DMS153 treated with DMSO at 0.1 percent for 48 hours (cell line): ENCODE results near the gene RSPH1.
"Not testable (repeated sequence)": the region's sequence is repeated elsewhere in the genome, so short reads cannot be mapped to it uniquely, and the experiment has no call there.

Experiments
- DNase-seq: peaks from one replicate; lab custom pipeline; 2025; ENCODE audit not compliant: unreplicated experiment; lab: John Stamatoyannopoulos, UW

Gene RSPH1

GRCh38 chr21:42489991-42490390, 6.0 kb downstream of the RSPH1 start:
- DNase-seq = no peak

GRCh38 chr21:42489006-42489563, 6.9 kb downstream of the RSPH1 start:
- no peak for DNase-seq

- DNase-seq = no peak
Observed at GRCh38 chr21:42486531-42486930, 9.5 kb downstream of the RSPH1 start.

DNA sequence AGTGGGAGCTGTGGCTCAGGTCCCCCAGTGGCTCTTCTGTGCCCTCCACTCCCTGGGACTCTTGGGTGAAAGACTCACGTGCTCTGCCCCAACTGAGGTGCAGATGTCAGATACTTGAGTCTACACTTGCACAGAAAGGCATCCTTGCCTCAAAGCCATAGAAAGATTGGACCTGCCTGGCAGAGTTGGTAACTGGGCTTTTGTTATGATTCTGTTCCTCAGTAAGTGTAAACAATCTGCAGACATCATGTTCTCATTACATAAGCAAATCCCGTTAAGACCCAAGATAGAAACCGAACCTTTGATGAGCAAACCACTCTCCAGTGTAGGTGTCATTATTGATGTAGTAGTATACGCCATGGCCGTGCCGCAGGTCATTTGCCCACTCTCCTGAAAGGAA, 10.0 kb downstream of the RSPH1 start:
- no peak for DNase-seq

DNA sequence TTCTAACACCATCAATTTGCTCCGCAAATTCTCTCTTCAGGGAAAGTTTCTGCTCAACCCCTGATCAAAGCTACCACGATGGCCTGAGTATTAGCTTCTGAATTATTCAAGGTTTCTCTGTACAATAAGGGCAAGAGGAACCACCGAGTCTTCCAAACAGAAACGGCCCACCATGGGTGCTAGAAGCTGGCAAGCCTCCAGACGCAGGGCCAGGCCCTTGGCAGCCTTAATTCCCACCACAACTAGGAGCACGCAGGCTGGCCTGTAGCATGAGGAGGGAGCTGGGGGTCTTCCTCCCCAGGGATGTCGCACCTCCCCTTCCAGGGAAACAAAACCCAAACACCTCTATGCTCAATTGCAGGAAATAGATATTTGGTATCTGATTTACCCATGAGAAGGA, 11.1 kb downstream of the RSPH1 start:
- DNase-seq = no peak

- DNase-seq = no peak
Observed at GRCh38 chr21:42481169-42481568, 14.9 kb downstream of the RSPH1 start.

- no peak for DNase-seq
Observed at GRCh38 chr21:42480736-42481135, 15.3 kb downstream of the RSPH1 start.

DNA sequence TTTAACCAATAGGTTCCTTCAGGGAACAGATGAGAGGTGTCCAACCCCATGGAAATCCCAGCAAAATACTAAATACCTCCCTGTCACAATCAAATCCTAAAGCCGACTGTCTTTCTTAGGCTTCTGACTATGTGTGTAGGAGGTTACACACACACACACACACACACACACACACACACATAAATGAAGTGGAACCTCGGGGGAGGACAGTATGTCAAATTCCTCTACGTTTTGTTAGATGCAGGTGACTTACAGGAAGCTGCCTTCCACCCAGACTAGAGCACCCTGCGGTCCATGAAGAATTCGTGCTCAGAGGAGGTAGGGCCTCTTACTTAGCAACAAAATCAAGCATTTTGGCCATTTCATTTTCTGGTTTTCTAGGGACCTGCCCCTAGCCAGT, 16.4 kb downstream of the RSPH1 start:
- no peak for DNase-seq

- DNase-seq = no peak
Observed at GRCh38 chr21:42478504-42478903, 17.5 kb downstream of the RSPH1 start.

DNA sequence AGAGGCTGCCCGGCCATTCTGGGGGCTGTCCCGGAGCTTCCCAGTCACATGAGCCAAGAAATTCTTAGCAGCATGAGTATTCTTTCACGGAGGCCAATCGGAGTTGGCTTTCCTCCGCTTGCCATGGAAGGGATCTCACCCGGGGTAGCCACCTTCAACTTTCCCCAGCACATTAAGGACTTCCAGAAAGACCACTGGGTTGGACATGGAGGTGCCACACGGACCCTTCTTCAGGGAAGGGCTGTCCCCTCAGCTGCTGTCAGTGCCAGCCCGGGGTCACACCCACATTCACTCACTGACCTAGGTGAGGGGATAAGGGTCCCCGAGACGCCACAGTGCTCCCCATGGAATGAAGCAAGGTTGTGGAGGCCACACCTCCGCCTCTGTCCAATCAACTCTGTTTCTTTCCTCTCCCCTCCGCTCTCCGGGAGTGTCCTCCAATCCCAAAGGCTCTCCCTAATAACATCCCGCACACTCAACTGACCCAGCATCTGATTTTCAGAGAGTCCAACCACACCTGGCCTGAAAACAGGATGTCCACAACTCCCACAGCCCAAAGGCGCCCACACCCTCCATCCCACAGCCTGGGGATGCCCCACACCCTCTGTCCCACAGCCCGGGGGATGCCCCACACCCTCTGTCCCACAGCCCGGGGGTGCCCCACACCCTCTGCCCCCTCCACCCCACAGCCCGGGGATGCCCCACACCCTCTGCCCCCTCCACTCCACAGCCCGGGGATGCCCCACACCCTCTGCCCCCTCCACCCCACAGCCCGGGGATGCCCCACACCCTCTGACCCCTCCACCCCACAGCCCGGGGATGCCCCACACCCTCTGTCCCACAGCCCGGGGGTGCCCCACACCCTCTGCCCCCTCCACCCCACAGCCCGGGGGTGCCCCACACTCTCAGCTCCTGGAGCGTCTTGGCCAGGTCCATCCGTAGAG, 19.4 kb downstream of the RSPH1 start:
- DNase-seq = no peak

DNA sequence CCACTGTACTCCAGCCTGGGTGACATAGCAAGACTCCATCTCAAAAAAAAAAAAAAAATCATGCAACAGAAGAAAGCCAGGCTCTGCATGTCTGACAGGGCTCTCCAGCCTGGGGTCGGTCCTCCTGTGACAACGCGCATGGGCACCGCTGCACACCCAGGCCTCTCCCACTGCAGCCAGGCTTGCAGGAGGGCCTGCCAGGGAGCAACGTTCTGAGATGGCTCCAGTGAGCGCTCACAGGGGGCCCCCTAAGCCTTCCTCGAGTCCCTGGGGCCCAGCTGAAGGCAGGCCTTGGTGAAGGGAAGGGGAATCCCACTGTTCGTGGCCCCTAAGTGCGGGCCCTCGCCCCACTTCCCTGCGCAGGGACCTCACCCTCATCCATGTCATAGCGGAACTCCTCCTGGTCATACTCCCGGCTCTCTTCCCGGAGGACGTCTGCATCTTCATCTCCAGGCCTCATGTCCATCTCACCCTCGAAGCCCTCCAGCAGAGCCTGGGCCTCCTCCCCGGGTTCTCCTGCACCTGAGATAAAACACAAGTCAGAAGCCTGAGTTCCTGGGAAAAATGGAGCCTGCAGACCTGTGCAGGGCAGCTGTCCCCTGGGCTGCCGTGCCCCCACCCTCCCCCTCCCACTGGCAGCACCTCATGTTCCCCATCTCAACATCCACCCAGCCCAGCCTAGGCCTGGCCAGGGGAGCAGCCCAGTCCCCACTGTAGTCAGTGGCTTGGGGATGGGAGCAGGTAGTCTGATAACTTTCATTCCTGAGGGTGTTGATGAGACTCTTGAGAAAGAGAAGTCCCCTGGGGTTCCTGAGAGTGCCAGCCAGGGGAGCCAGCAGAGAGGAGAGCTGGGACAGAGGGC, 20.3 kb downstream of the RSPH1 start:
- DNase-seq = no peak

- no peak for DNase-seq
Observed at GRCh38 chr21:42475036-42475435, 21.0 kb downstream of the RSPH1 start.

GRCh38 chr21:42474043-42474831, 21.8 kb downstream of the RSPH1 start:
- peak; percentile 23 for DNase-seq

DNA sequence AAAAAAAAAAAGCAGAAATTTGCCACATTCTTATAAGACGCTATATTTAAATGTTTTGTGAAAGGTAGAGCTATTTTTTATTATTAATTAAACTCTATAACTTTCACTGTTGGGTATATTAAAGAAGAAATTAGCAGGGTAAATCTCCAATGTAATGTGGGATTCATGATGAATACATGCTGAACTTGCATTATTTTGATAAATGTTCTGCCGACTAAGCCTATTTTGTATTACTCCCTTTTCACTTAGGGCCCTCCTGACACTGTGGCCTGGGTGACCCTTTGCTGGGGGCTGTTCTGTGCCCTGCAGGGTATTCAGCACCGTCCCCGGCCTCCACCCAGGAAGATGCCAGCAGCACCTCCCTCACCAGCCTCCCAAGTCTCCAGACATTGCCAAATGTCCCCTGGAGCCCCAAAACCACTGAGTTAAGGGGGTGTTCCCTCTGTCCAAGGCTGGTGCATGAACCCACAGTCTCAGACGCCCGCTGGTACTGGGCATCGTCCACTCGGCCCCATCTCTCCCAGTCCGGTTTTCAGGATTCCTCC, 22.5 kb downstream of the RSPH1 start:
- no peak for DNase-seq

- no peak for DNase-seq
Observed at GRCh38 chr21:42472521-42472920, 23.5 kb downstream of the RSPH1 start.

GRCh38 chr21:42471716-42472330, 24.2 kb downstream of the RSPH1 start:
- DNase-seq = no peak

DNA sequence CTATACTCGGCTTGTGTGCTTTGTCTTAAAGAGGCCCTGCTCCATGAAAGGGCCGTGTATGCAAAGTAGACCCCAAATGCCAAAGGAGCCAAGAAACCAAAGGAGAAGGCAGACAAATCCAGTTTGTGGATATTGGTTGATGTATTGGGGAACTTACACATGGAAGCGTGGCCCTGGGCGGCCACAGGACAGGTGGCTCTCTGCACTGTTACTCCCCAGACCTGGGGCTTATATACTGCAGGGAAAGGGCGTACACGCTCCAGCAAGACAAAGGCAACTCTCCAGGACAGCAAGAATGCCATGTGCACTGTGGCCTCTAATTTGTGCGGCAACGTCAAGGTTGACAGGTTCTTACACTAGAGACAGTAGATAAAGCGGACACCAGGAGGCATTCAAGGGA, 24.8 kb downstream of the RSPH1 start:
- DNase-seq = no peak

DNA sequence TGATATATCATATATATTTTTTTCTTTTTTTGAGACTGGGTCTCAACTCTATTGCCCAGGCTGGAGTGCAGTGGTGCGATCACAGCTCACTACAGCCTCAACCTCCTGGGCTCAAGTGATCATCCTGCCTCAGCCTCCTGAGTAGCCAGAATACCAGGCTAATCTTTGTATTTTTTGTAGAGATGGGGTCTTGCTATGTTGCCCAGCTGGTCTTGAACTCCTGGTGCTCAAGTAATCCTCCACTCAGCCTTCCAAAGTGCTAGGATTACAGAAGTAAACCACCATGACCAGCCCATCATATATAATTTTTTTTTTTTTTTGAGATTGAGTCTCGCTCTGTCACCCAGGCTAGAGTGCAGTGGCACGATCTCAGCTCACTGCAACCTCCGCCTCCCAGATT, 26.3 kb downstream of the RSPH1 start:
- not testable (repeated sequence) for DNase-seq

DNA sequence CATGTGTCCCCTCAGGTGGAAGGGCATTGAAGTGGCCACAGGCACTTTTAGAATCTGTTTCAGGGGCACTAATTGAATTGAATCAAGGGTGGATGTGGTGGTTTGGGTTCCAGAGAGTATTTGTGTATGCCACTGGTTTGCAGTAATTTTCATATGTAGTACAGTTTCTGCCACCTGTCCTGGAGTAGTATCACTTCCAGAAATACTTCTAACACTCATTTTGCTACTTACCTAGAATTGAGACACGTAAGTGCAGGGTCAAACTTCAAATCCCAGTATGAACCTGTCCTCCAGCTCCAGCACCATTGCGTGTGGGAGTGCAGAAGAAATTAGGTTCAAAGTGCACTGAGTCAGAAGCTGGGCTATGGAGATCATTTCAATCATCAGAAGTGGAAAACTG, 26.8 kb downstream of the RSPH1 start:
- no peak for DNase-seq

- DNase-seq = no peak
Observed at GRCh38 chr21:42468491-42469131, 27.4 kb downstream of the RSPH1 start.
